Activated CD4-positive, alpha-beta T cell treated with anti-CD3 and anti-CD28 coated beads for 1 hour (primary cell): ENCODE data around the gene LTBP2.

Source experiments
- DNase-seq: peaks from one replicate; pipeline ENCODE4 v3.0.0-alpha.2; 2020

The LTBP2 gene

GRCh38 chr14:74503938-74504335, 108.1 kb downstream of the LTBP2 start:
- DNase-seq = no peak

DNA sequence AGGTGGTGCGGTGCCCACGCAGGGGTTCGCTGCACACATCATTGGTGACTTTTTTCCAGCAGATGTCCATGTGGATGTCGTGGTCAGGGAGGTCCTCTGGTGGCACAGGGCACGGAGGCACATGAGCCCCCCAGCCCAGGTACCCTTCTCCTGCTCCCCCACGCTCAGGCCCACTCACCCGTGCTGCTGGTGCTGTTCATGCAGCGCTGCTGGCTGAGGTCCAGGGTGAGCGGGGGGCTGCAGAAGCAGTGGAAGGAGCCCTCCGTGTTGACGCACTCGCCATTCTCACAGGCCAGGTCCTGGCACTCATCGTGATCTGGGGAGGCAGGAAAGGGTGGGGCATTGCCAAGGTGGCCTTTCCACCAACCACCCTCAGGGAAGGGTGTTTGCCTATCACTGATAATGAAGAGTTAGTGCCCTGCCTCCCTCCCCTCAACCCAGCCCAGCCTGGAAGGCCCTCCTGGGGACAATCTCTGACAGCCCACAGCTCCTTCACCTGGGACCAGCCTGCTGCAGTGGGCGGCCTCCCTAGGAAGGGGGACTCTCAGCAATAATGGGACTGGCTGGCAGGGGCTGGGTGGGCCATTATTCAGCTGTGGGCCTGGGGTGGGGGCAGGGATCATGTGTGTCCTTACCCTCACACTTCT, 108.6 kb downstream of the LTBP2 start:
- DNase-seq = no peak

DNA sequence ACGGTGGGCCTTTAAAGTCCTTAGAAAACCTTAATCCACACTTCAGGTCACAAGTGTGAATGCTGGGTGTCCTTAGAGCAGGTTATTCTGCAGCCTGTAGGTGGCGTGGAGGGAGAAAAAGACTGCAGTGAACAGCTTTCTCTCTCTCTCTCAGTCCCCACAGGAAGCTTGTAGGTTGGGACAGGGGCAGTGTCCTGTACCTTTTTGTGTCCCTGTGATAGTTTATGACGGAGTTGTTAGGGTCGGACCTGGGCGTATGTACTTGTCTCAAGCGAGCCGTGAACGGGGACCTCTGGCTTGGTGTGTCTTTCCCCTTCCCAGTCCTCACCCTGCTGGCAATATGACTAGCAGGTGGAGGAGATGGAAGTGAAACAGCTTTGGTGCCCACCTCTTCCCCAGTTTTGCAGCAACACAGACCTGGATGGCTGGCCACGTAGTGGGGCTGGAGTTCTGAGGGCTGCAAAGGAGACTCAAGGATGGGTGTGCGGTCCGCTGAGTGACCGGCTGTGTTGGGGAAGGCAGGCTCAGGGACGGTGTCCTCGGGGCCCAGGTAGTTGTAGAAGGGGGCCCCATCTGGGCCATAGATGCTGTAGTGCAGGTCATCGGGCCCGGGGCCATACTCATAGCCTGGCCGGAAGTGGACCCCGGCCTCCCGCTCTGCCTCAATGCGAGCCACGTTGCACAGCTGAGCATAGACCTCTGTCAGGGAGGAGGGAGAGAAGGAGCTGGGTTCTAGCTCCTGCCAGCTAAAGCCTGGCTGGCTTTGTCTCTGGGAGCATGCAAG, 109.6 kb downstream of the LTBP2 start:
- DNase-seq = no peak

- DNase-seq = no peak
Measured at GRCh38 chr14:74501691-74502090, 110.3 kb downstream of the LTBP2 start.

- DNase-seq = no peak
Measured at GRCh38 chr14:74501135-74501614, 110.9 kb downstream of the LTBP2 start.

DNA sequence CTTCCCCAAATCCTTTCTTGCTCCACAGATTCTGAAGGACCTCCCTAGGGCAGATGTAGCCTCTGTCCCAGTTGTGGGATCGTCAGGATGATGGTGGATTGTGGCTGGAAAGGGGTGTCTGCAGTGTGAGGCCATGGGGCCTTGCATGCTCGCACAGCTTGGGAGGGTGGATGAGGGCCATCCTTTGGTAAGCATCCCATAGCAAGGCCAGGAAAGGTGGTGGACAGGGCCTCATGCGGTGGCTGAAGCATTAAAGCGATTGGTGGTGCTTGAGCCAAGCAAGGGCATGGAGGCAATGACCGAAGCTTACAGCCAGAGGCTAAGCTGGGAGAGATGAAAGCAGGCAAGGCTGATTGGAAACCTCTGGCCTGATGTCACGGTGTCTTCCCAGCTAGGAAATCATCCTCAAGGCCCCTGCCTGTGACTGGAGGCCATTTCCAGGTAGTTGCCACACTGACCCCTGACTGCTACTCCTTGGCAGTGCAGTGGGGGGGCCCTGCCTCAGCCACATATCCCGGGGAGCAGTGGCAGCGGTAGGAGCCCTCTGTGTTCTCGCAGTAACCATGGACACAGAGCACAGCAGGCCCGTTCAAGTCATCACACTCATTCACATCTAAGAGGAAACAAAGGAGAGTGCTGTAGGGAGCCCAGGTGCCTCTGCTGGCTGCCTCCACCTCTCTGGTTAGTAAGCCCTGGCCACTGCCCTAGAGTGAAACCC, 111.5 kb downstream of the LTBP2 start:
- DNase-seq = no peak

GRCh38 chr14:74495356-74495755, 116.7 kb downstream of the LTBP2 start:
- DNase-seq = no peak

GRCh38 chr14:74493343-74494261, 118.4 kb downstream of the LTBP2 start, which contains the start of gene ISCA2:
TSS of gene ISCA2 (plus strand) at chr14:74493765. CDS start at chr14:74493775, 10 bp downstream.
- DNase-seq = peak; percentile 98

GRCh38 chr14:74492776-74493342, 119.2 kb downstream of the LTBP2 start, which contains the start of gene NPC2:
TSS of gene NPC2 (minus strand) at chr14:74493305. CDS start at chr14:74493274, 31 bp downstream.
- no peak for DNase-seq

GRCh38 chr14:74491956-74492775, 119.9 kb downstream of the LTBP2 start:
- DNase-seq = no peak

DNA sequence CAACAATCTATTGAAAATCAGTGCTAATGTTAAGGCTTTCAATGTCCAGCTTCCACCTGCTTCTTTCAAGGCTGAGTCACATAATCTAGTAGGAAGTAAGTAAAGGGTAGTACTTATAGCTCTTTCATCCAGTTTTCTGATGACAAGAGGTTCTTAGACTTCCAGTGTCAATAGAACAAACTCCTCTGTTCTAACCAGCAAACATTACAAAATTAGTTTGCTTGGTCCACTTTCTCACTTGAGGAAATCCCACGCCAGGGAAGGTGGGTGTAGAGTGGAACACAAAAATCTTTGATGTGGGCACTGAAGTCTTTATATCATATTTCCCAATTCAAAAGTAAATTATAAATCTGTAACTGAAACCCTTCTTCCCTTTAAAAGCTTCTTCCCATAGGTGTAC, 121.6 kb downstream of the LTBP2 start:
- DNase-seq = no peak

DNA sequence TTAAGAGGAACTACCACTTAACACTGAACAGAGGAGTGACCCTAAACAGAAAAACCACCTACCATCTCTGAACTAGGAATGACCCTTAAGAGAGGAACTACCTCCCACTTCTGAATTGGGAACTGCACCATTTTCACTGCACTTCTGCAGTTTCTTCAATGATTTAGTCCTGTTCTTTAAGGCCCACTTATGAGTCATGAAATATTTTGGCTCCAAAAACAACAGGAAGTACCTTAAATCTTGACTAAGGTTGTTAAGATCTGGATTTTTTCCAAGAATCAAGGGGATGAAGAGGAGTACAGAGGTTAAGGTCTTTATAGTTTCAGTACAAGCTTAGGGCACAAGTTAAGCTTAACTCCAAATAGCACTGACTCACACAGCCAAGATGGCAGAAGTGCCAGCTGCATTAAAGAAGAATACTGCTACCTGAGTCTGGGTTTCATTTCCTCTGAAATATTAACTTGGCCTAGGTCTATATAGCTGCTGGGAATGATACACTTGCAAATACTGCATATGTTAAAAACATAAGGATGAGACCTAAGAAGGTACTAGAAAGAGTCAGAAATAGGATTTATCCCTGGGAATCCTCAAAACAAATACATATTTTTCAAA, 123.1 kb downstream of the LTBP2 start:
- DNase-seq = no peak

DNA sequence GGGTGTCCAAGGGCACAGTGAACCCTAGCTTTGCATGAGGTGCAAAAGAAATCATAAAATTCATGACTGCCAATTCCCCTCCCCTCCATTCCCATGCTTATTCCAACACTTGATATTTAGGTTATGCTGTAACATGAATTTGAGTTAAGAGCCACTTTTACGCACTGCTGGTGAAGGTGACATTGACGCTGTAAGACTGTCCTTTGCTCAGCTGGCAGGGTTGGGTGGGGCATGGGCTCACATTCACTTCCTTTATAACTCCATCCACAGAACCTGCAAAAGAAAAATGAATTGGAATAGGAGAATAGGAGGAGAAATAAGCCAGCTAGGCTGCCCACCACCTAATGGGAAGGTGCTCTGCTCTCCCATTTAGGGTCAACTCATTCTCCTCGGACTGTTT, 125.9 kb downstream of the LTBP2 start:
- no peak for DNase-seq

DNA sequence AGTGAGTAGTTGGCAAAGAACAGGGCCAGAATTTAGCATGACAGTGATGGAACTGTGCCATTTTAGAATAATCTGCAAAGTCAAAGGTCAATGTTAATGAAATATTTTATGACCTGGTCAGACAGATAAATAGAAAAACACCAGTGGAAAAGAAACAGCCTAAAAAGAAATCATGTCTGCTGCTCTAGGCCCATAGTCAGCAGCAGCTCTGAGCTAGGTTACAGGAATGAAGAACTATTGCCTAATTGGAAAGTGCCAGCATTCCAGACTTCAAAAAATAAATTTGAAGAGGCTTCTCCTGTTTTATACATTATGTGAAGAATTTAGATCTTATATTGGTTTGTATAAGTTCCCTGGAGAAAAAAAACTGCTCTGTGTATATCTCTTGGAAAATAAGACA, 128.7 kb downstream of the LTBP2 start:
- DNase-seq = no peak

GRCh38 chr14:74482571-74482970, 129.5 kb downstream of the LTBP2 start:
- DNase-seq = no peak

DNA sequence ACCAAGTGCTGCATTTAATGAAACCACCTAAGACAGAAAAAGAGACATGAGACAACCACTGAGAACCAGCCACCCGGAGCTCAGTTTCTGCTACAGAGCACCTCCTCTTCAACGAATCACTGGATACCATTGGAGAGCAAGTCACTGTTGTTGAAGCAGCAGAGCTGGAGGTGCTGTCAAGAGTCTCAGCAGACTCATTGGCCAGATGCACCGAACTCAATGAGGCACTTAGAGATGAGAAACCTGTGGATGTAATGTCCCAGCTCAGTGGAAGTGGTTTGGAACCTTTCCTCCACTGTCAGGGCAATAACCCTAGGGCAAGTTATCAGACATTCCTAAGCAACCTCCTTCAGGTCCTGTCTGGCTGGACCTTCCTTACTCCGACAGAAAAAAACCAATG, 132.0 kb downstream of the LTBP2 start:
- no peak for DNase-seq

DNA sequence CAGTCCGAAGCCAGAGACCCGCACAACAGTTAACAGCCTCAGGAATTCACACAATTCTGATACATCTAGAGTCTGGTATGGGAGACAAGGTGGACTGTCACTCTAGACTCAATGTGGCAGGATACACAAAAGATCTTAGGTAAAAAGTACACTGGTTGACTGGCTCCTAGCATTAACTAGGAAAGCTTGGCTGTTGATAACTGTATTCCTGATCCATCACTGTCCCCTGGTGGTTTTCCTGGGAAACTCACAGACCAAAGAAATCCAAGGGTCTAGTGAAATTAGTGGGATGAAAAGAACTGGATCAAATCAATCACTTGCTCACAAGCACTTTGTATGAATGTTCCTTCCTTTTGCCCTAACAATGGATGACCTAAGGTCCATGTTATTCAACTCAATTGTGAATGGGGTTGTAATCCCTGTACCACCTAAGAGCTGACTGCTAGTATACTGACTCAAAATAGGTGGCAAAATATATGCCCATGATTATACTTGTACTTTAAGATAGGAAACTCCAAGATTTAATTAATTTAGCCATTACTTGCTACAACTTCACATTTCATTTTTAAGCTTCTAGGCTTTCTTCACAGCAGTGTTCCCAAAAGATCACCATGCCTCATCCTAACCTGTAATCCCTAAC, 132.9 kb downstream of the LTBP2 start:
- no peak for DNase-seq

DNA sequence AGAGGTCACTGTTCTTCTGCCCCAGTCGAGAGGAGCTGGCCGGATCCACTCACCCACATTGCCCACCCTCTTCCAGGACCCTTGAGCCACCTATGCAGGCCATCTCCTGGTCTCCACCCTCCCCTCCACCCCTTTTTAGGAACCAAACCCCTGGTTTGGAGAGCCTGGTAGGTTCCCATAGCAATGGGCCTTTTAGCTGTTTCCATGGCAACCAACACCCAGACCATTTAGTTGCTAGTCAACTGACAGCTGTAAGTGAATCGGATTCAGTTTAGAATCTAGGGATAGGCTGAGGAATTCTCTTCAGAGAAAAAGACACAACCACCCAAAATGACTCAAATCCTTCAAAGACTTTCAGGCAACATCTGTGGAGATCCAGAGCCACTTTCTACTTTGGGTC, 135.4 kb downstream of the LTBP2 start:
- no peak for DNase-seq

DNA sequence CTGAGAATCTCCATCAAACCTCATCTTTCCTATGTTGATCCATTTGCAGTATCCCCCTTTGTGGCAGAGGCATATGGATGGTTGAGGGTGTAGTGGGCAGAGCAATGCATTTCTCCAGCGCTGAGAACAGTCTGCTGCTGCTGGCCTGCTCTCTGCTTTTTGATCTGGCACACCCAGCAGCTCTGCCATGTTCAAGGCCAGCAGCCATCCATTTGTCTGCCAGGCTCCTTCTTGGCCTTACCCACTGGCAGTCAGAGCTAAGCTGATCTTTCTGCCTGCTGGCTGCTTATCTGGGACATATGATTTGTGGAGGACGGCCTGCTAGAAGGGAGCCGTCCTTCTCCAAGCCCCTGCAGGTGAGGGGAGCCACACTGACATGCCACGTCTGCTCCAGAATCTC, 135.9 kb downstream of the LTBP2 start:
- DNase-seq = no peak

DNA sequence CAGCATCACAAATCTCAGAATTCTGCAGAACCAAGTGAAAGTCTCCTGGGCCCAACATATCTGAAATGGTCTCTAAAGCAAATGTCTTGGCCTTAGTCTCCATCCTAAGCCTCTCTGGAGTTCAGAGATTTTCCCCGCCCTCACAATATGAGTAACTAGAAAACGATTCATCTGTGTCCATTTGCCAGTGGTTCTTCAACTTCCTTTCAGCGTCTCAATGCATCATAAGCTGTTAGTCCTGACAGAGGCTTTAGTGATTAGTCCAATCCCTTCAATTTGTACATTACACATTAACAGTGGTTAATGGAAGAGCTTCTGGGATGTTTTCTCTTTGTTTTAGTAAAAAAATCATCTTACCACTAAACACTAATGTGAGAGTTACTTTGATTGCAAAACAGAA, 136.4 kb downstream of the LTBP2 start:
- DNase-seq = no peak
